Natural killer cell (primary cell): ENCODE results near the gene ACTR1A. TPM values are rescaled to one million over a fixed set of nuclear protein-coding genes. Genes with fewer than 3 reads are reported as not detected.
"Not testable (repeated sequence)": the region's sequence is repeated elsewhere in the genome, so short reads cannot be mapped to it uniquely, and the experiment has no call there.

Source experiments
- ATAC-seq, 3 donors: fragments of 150-1000 bp in 2 of 3; fragments of 200-7000 bp in 1 of 3; cut with Tn5 transposase; 1 replicate in 1 of 3; 2 replicates in 2 of 3; pipeline ENCODE4 v1.10.0; 2021; ENCODE audit warnings: mild to moderate bottlenecking in 2 of 3, moderate library complexity in 2 of 3
- DNase-seq, 2 donors: peaks; one replicate each; pipeline versions ENCODE4 v3.0.0 to v3.0.0-alpha.2; 2013 to 2021; ENCODE audit warnings: mixed read lengths in 1 of 2
- H3K27ac ChIP-seq: one replicate; pipeline ENCODE4 v1.5.1; 2013; ENCODE audit warnings: mild to moderate bottlenecking, low read length
- H3K27me3 ChIP-seq: one replicate; pipeline ENCODE4 v1.6.1; 2013; ENCODE audit warnings: low read length; ENCODE audit not compliant: control insufficient read depth, insufficient read depth
- H3K36me3 ChIP-seq: one replicate; pipeline ENCODE4 v1.6.1; 2013; ENCODE audit warnings: low read length; ENCODE audit not compliant: control insufficient read depth, insufficient read depth
- H3K4me1 ChIP-seq: one replicate; pipeline ENCODE4 v1.6.1; 2013; ENCODE audit warnings: low read length; ENCODE audit not compliant: control insufficient read depth, insufficient read depth
- H3K4me3 ChIP-seq: one replicate; pipeline ENCODE4 v1.5.1; 2013; ENCODE audit warnings: low read length
- H3K9me3 ChIP-seq: one replicate; pipeline ENCODE4 v1.6.1; 2013; ENCODE audit warnings: low read length; ENCODE audit not compliant: control insufficient read depth, insufficient read depth
- H3K27ac Mint-ChIP-seq, 2 donors: one replicate each; pipeline ENCODE4 v1.8.0; 2022; ENCODE audit warnings: mild to moderate bottlenecking in 2 of 2, mixed read lengths in 2 of 2, moderate library complexity in 1 of 2
- H3K27me3 Mint-ChIP-seq, 2 donors: one replicate each; pipeline ENCODE4 v1.8.0; 2022; ENCODE audit warnings: low read depth in 2 of 2, mixed read lengths in 2 of 2
- H3K36me3 Mint-ChIP-seq: one replicate; pipeline ENCODE4 v1.8.0; 2022; ENCODE audit warnings: mixed read lengths
- H3K4me1 Mint-ChIP-seq, 2 donors: one replicate each; pipeline ENCODE4 v1.8.0; 2022; ENCODE audit warnings: mixed read lengths in 2 of 2
- H3K4me3 Mint-ChIP-seq: one replicate; pipeline ENCODE4 v1.8.0; 2022; ENCODE audit warnings: mild to moderate bottlenecking, moderate library complexity, mixed read lengths
- H3K9me3 Mint-ChIP-seq, 2 donors: one replicate each; pipeline ENCODE4 v1.8.0; 2022; ENCODE audit warnings: mixed read lengths in 2 of 2
- WGBS: methylation state at CpG from one replicate; pipeline ENCODE4 v1.1.7; 2013; ENCODE audit warnings: missing lambda C conversion rate; ENCODE audit not compliant: insufficient coverage; 5-methylcytosine and 5-hydroxymethylcytosine counted together
- intact Hi-C: fragments of 100-400 bp; cut with micrococcal nuclease; formaldehyde crosslinking; loops from one replicate; pipeline ENCODE4 v1.14.2; 2022
- total RNA-seq, 4 donors: library from RNA; stranded (reverse); fragments of 120-200 nt in 1 of 4; gene quantifications; one replicate each; pipeline versions ENCODE4 v1.2.3 to v1.2.4, GENCODE V29; 2013 to 2022
- TF ChIP-seq, protein P1 (sequence below): fragments of 200-600 bp; IDR thresholded peaks from one replicate; pipeline ENCODE4 v1.8.0; 2022; ENCODE audit warnings: antibody characterized with exemption

ACTR1A gene
- total RNA-seq, 3 donors from 2014 or later (not counting 1 experiment from before 2014, with no cell fraction given): 101 to 129 (median 110) TPM

DNA sequence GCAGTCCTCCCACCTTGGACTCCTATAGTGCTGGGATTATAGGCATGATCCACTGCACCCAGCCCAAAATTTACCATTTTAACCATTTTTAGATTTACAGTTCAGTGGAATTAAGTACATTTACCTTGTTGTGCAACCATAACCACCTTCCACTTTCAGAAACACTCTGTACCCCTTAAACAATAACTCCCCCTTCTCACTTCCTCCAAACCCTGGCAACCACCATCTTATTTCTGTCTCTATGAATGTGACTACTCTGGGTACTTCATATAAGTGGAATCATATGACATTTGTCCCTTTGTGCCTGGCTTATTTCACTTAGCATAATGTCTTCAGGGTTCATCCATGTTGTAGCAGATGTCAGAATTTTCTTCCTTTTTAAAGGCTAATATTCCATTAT is 34.9 kb upstream of the ACTR1A start:
- Histone ChIP-seq H3K27ac (no peak overlapping the region), H3K36me3 (peaks cover 3% of the 10 kb centered on the region), H3K27me3 (no peaks in the 10 kb centered on the region), H3K4me3 (no peak overlapping the region), H3K9me3 (no peaks in the 10 kb centered on the region), H3K4me1 (no peaks in the 10 kb centered on the region)
- Mint-ChIP-seq H3K4me3 (no peak overlapping the region), H3K9me3 (no peaks in the 10 kb centered on the region), H3K4me1 (peaks cover 4 to 15% of the 10 kb centered on the region in 2 donors), H3K36me3 (no peaks in the 10 kb centered on the region), H3K27me3 (no peaks in the 10 kb centered on the region), H3K27ac (no peak overlapping the region)
- intact Hi-C loops: no loop called here
- no peak for ATAC-seq
- no peak for DNase-seq
- TF ChIP-seq, protein P1, sequence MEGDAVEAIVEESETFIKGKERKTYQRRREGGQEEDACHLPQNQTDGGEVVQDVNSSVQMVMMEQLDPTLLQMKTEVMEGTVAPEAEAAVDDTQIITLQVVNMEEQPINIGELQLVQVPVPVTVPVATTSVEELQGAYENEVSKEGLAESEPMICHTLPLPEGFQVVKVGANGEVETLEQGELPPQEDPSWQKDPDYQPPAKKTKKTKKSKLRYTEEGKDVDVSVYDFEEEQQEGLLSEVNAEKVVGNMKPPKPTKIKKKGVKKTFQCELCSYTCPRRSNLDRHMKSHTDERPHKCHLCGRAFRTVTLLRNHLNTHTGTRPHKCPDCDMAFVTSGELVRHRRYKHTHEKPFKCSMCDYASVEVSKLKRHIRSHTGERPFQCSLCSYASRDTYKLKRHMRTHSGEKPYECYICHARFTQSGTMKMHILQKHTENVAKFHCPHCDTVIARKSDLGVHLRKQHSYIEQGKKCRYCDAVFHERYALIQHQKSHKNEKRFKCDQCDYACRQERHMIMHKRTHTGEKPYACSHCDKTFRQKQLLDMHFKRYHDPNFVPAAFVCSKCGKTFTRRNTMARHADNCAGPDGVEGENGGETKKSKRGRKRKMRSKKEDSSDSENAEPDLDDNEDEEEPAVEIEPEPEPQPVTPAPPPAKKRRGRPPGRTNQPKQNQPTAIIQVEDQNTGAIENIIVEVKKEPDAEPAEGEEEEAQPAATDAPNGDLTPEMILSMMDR: no peak

GRCh38 chr10:102535481-102536147 is 33.1 kb upstream of the ACTR1A start:
- Mint-ChIP-seq H3K9me3 (no peaks in the 10 kb centered on the region), H3K4me3 (no peak overlapping the region), H3K27ac (no peak overlapping the region), H3K36me3 (no peaks in the 10 kb centered on the region), H3K27me3 (no peaks in the 10 kb centered on the region), H3K4me1 (peaks cover 11 to 25% of the 10 kb centered on the region in 2 donors)
- WGBS: 95% methylated on average over 7 of the region's 7 CpGs
- H3K27me3 ChIP-seq: no peaks in the 10 kb centered on the region
- DNase-seq: no peak
- peaks cover 6% of the 10 kb centered on the region for H3K4me1 ChIP-seq
- intact Hi-C loops: no loop called here
- no peak for ATAC-seq
- TF ChIP-seq, protein P1: no peak
- no peak overlapping the region for H3K4me3 ChIP-seq
- no peaks in the 10 kb centered on the region for H3K9me3 ChIP-seq
- H3K27ac ChIP-seq: no peak overlapping the region
- peaks cover 3% of the 10 kb centered on the region for H3K36me3 ChIP-seq

GRCh38 chr10:102534966-102535365 is 32.5 kb upstream of the ACTR1A start:
- DNase-seq, intact Hi-C loops, H3K27ac Mint-ChIP-seq, H3K27ac ChIP-seq, H3K4me3 ChIP-seq, H3K36me3 ChIP-seq, ATAC-seq, H3K4me3 Mint-ChIP-seq, H3K27me3 ChIP-seq, H3K27me3 Mint-ChIP-seq, H3K36me3 Mint-ChIP-seq, H3K9me3 Mint-ChIP-seq, H3K4me1 ChIP-seq, H3K9me3 ChIP-seq: not testable (repeated sequence)
- H3K4me1 Mint-ChIP-seq: peaks cover 11 to 22% of the 10 kb centered on the region in 2 donors
- 94% methylated on average over 9 of the region's 9 CpGs for WGBS

DNA sequence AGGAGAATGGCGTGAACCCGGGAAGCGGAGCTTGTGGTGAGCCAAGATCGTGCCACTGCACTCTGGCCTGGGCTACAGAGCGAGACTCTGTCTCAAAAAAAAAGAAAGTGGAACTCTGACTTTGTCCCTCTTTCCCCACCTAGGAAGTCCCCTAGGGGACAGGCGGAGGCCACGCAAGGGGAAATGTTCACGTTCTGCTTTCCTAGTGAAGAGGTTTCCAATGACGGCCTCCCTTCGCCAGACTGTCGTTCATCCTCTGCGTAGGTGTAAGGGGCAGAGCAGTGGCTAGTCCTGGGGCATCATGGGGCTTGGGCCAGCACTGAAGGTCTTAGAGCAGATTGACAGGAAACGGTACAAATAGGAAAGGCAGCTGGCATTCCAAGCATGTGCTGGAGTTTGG is 31.8 kb upstream of the ACTR1A start:
- ATAC-seq (no peak), DNase-seq (no peak)
- 93% methylated on average over 13 of the region's 13 CpGs for WGBS
- H3K27me3 Mint-ChIP-seq: no peaks in the 10 kb centered on the region
- no peak overlapping the region for H3K27ac Mint-ChIP-seq
- H3K4me1 Mint-ChIP-seq: peaks cover 11 to 22% of the 10 kb centered on the region in 2 donors
- intact Hi-C loops: no loop called here
- H3K36me3 Mint-ChIP-seq: no peaks in the 10 kb centered on the region
- Histone ChIP-seq H3K27me3 (no peaks in the 10 kb centered on the region), H3K4me3 (no peak overlapping the region), H3K27ac (no peak overlapping the region), H3K36me3 (peaks cover 3% of the 10 kb centered on the region), H3K4me1 (peaks cover 6% of the 10 kb centered on the region), H3K9me3 (no peaks in the 10 kb centered on the region)
- TF ChIP-seq, protein P1: no peak
- no peaks in the 10 kb centered on the region for H3K9me3 Mint-ChIP-seq
- no peak overlapping the region for H3K4me3 Mint-ChIP-seq
